K562 (cell line): ENCODE data around the gene RAB25. TPM values are rescaled to one million over a fixed set of nuclear protein-coding genes. Genes with fewer than 3 reads are reported as not detected.

Experiments used
- CHD7 ChIP-seq: fragments of 200-600 bp; sonication (generic); IDR thresholded peaks from one replicate; pipeline ENCODE4 v1.6.1; 2012; ENCODE audit warnings: mild to moderate bottlenecking, low read depth, low read length, inconsistent platforms
- CREM ChIP-seq: IDR thresholded peaks from 2 replicates; pipeline ENCODE4 v1.6.1; 2014; ENCODE audit warnings: antibody characterized with exemption, low read depth
- ELF4 ChIP-seq: fragments of 450-650 bp; formaldehyde crosslinking; IDR thresholded peaks from 2 replicates; pipeline ENCODE4 v1.4.0; 2022; ENCODE audit warnings: missing genetic modification characterization
- ETV5 ChIP-seq: sonication (generic); formaldehyde crosslinking; IDR thresholded peaks from 2 replicates; pipeline ENCODE4 v1.4.0; 2020; ENCODE audit warnings: low read depth, mild to moderate bottlenecking, missing genetic modification reagents
- HINFP ChIP-seq: fragments of 450-650 bp; conservative IDR thresholded peaks from 2 replicates; pipeline ENCODE4 v1.6.1; 2016; ENCODE audit warnings: missing genetic modification characterization, low read depth, mild to moderate bottlenecking, control low read depth, missing compliant biosample characterization
- MLX ChIP-seq, 2 experiments: fragments of 450-650 bp in 1 of 2; sonication (generic) in 1 of 2; formaldehyde crosslinking; conservative IDR thresholded peaks; 2 replicates each; pipeline versions ENCODE4 v1.4.0 to v1.8.1; 2020 to 2022; ENCODE audit warnings: mild to moderate bottlenecking in 1 of 2, missing genetic modification reagents in 1 of 2
- NUFIP1 ChIP-seq: fragments of 450-650 bp; IDR thresholded peaks from 2 replicates; pipeline ENCODE4 v1.6.1; 2018; ENCODE audit not compliant: partially characterized antibody
- PHF20 ChIP-seq: fragments of 450-650 bp; IDR thresholded peaks from 2 replicates; pipeline ENCODE4 v1.6.1; 2018; ENCODE audit not compliant: partially characterized antibody
- TFAP4 ChIP-seq: sonication (generic); formaldehyde crosslinking; IDR thresholded peaks from 2 replicates; pipeline ENCODE4 v1.8.0; 2022; ENCODE audit warnings: missing genetic modification reagents, mild to moderate bottlenecking, moderate library complexity, borderline replicate concordance
- ZBTB33 ChIP-seq: sonication (generic); formaldehyde crosslinking; IDR thresholded peaks from 2 replicates; pipeline ENCODE4 v1.8.1; 2023; ENCODE audit warnings: mild to moderate bottlenecking, missing genetic modification reagents
- polyA plus RNA-seq, 8 experiments: library from polyadenylated mRNA; depleted of rRNA in 4 of 8; stranded (reverse) in 5 of 8; unstranded in 3 of 8; fragments of >200 nt; fragmentation: Nextera tagmentation in 2 of 8; fragmentation: Illumina TruSeq in 1 of 8; extraction: Ambion mirVana in 2 of 8; extraction: Trizol in 1 of 8; gene quantifications; 2 replicates each; pipeline versions ENCODE4 v1.2.1 to v1.2.3, GENCODE V29; 2011 to 2014; ENCODE audit warnings: inconsistent platforms in 1 of 8, missing spikeins in 1 of 8
- total RNA-seq, 7 experiments: library from RNA; depleted of rRNA in 6 of 7; stranded (reverse); fragments of >200 nt in 6 of 7; fragmentation: Illumina TruSeq in 2 of 7; extraction: Trizol in 2 of 7; gene quantifications; 2 replicates each; pipeline versions ENCODE4 v1.2.1 to v1.2.3, GENCODE V29; 2011 to 2021; ENCODE audit warnings: low replicate concordance in 1 of 7

The RAB25 gene
- total and polyA plus RNA-seq, 9 of the 15 experiments (the other 6 are each of a cell fraction or from before 2014, with no cell fraction given), result 0.10 to 0.27 (median 0.13) TPM; not detected in 6

- TF ChIP-seq CHD7, result no peak
- no peak for TF ChIP-seq HINFP (tag)
- TF ChIP-seq ZBTB33 (CRISPR knock-in tag), result peak; percentile 46; the same call in 1 of the 2 replicates
- TF ChIP-seq NUFIP1, result no peak
- TF ChIP-seq PHF20, result peak; percentile 64
- TF ChIP-seq TFAP4 (CRISPR knock-in tag), result peak; percentile 62; the same call in 1 of the 2 replicates
- 0 out of 2 replicates have a peak, but pooled peaks have one; percentile 4 for TF ChIP-seq CREM
- no peak for TF ChIP-seq ETV5
- TF ChIP-seq MLX (CRISPR knock-in tag; conservative IDR thresholded peaks at IDR 0.05), result no peak
- TF ChIP-seq ELF4 (CRISPR knock-in tag), result peak; percentile 22; the same call in 1 of the 2 replicates
Observed at GRCh38 chr1:156114919-156115513, 54.1 kb downstream of the RAB25 start (continued).
